ENCODE data around the gene SLC47A2.

The SLC47A2 gene

GRCh38 chr17:19740933-19741332 is 24.5 kb upstream of the SLC47A2 start:
- TF ChIP-seq REST (IDR thresholded peaks at IDR 0.05; ENCODE audit: low read depth) = no peak
- TF ChIP-seq NFIC (IDR thresholded peaks at IDR 0.05) = no peak
- no peak for TF ChIP-seq MAX (IDR thresholded peaks at IDR 0.05)
- no peak for TF ChIP-seq TCF12 (IDR thresholded peaks at IDR 0.05; ENCODE audit: low read depth)
- no peak for TF ChIP-seq ZBTB7A (IDR thresholded peaks at IDR 0.05; ENCODE audit: low read depth)
- no peak for TF ChIP-seq RAD21 (IDR thresholded peaks at IDR 0.05; ENCODE audit: low read depth)
- TF ChIP-seq FOXM1 (IDR thresholded peaks at IDR 0.05; ENCODE audit: borderline replicate concordance, low read depth) = no peak
- TF ChIP-seq CEBPB (IDR thresholded peaks at IDR 0.05) = no peak
- no peak for TF ChIP-seq CREB1 (IDR thresholded peaks at IDR 0.05; ENCODE audit: low read depth)
- no peak for TF ChIP-seq EP300 (IDR thresholded peaks at IDR 0.05; ENCODE audit: borderline replicate concordance)
- no peak for TF ChIP-seq TEAD4 (IDR thresholded peaks at IDR 0.05)
- no peak for TF ChIP-seq TAF1 (IDR thresholded peaks at IDR 0.05; ENCODE audit: low read depth)
- no peak for TF ChIP-seq EGR1 (IDR thresholded peaks at IDR 0.05)

GRCh38 chr17:19739241-19740201 is 23.1 kb upstream of the SLC47A2 start:
- TF ChIP-seq NFIC (IDR thresholded peaks at IDR 0.05) = no peak
- no peak for TF ChIP-seq REST (IDR thresholded peaks at IDR 0.05; ENCODE audit: low read depth)
- no peak for TF ChIP-seq ZBTB7A (IDR thresholded peaks at IDR 0.05; ENCODE audit: low read depth)
- TF ChIP-seq TCF12 (IDR thresholded peaks at IDR 0.05; ENCODE audit: low read depth) = no peak

- TF ChIP-seq EGR1 (IDR thresholded peaks at IDR 0.05) (no peak), YY1 (IDR thresholded peaks at IDR 0.05; ENCODE audit: low read depth) (no peak), RAD21 (IDR thresholded peaks at IDR 0.05; ENCODE audit: low read depth) (no peak), CEBPB (IDR thresholded peaks at IDR 0.05) (no peak), CREB1 (IDR thresholded peaks at IDR 0.05; ENCODE audit: low read depth) (no peak), TEAD4 (IDR thresholded peaks at IDR 0.05) (no peak)
Measured at GRCh38 chr17:19738757-19739156, 22.4 kb upstream of the SLC47A2 start.

- TF ChIP-seq YY1 (IDR thresholded peaks at IDR 0.05; ENCODE audit: low read depth) (no peak), RAD21 (IDR thresholded peaks at IDR 0.05; ENCODE audit: low read depth) (no peak), EGR1 (IDR thresholded peaks at IDR 0.05) (no peak), NFIC (IDR thresholded peaks at IDR 0.05) (no peak), CREB1 (IDR thresholded peaks at IDR 0.05; ENCODE audit: low read depth) (no peak), EP300 (IDR thresholded peaks at IDR 0.05; ENCODE audit: borderline replicate concordance) (no peak), FOXM1 (IDR thresholded peaks at IDR 0.05; ENCODE audit: borderline replicate concordance, low read depth) (no peak), TEAD4 (IDR thresholded peaks at IDR 0.05) (no peak), MAX (IDR thresholded peaks at IDR 0.05) (no peak), TCF12 (IDR thresholded peaks at IDR 0.05; ENCODE audit: low read depth) (no peak), TAF1 (IDR thresholded peaks at IDR 0.05; ENCODE audit: low read depth) (no peak)
Measured at GRCh38 chr17:19738073-19738449, 21.7 kb upstream of the SLC47A2 start.

GRCh38 chr17:19737305-19738072 is 21.1 kb upstream of the SLC47A2 start:
- TF ChIP-seq FOXM1 (IDR thresholded peaks at IDR 0.05; ENCODE audit: borderline replicate concordance, low read depth) (no peak), CEBPB (IDR thresholded peaks at IDR 0.05) (no peak), MAX (IDR thresholded peaks at IDR 0.05) (no peak), TCF12 (IDR thresholded peaks at IDR 0.05; ENCODE audit: low read depth) (no peak), YY1 (IDR thresholded peaks at IDR 0.05; ENCODE audit: low read depth) (no peak), ZBTB7A (IDR thresholded peaks at IDR 0.05; ENCODE audit: low read depth) (no peak), EGR1 (IDR thresholded peaks at IDR 0.05) (no peak), CREB1 (IDR thresholded peaks at IDR 0.05; ENCODE audit: low read depth) (no peak), REST (IDR thresholded peaks at IDR 0.05; ENCODE audit: low read depth) (no peak), EP300 (IDR thresholded peaks at IDR 0.05; ENCODE audit: borderline replicate concordance) (no peak), USF1 (IDR thresholded peaks at IDR 0.05) (no peak)
